Neural cell (in vitro differentiated cells): ENCODE measurements around the gene SMIM7. TPM values are rescaled to one million over a fixed set of nuclear protein-coding genes. Genes with fewer than 3 reads are reported as not detected.

Experiments
- H2AFZ ChIP-seq: fragments of 200-600, 300-800 bp; sonication (generic), shearing (Covaris generic); 2 replicates; pipeline ENCODE4 v1.6.0; 2014; ENCODE audit warnings: low read depth, mild to moderate bottlenecking, antibody characterized with exemption, low read length, moderate library complexity
- H3F3A ChIP-seq: fragments of 200-600 bp; shearing (Covaris generic); 2 replicates; pipeline ENCODE4 v1.6.1; 2016; ENCODE audit warnings: mild to moderate bottlenecking, moderate library complexity, mixed read lengths, antibody characterized with exemption, low read length; ENCODE audit not compliant: insufficient read depth, poor library complexity, severe bottlenecking
- H3K27ac ChIP-seq: fragments of 200-600, 300-800 bp; sonication (generic), shearing (Covaris generic); 2 replicates; pipeline ENCODE4 v1.5.1; 2014; ENCODE audit warnings: mild to moderate bottlenecking, low read length, moderate library complexity
- H3K27me3 ChIP-seq: fragments of 300-800, 200-600 bp; sonication (generic), shearing (Covaris generic); 2 replicates; pipeline ENCODE4 v1.6.0; 2014; ENCODE audit warnings: mild to moderate bottlenecking, low read depth, low read length, moderate library complexity; ENCODE audit not compliant: insufficient read depth
- H3K36me3 ChIP-seq: fragments of 300-800, 200-600 bp; sonication (generic), shearing (Covaris generic); 2 replicates; pipeline ENCODE4 v1.5.1; 2014; ENCODE audit warnings: mild to moderate bottlenecking, antibody characterized with exemption, low read length, moderate library complexity; ENCODE audit not compliant: insufficient read depth
- H3K4me2 ChIP-seq: fragments of 300-800, 200-600 bp; sonication (generic), shearing (Covaris generic); 2 replicates; pipeline ENCODE4 v1.6.0; 2014; ENCODE audit warnings: mild to moderate bottlenecking, low read length
- H3K4me3 ChIP-seq: fragments of 300-800, 200-600 bp; sonication (generic), shearing (Covaris generic); 2 replicates; pipeline ENCODE4 v1.5.1; 2014; ENCODE audit warnings: mild to moderate bottlenecking, low read length, moderate library complexity
- H3K79me2 ChIP-seq: fragments of 200-600 bp; shearing (Covaris generic); replicated peaks from 2 replicates; pipeline ENCODE4 v1.6.0; 2014; ENCODE audit warnings: mild to moderate bottlenecking, low read length, moderate library complexity; ENCODE audit not compliant: insufficient read depth
- H3K9ac ChIP-seq: fragments of 300-800, 200-600 bp; sonication (generic), shearing (Covaris generic); 2 replicates; pipeline ENCODE4 v1.6.1; 2016; ENCODE audit warnings: mild to moderate bottlenecking, low read length, mixed read lengths
- H3K9me2 ChIP-seq: fragments of 200-600 bp; shearing (Covaris generic); 2 replicates; pipeline ENCODE4 v1.6.1; 2016; ENCODE audit warnings: mild to moderate bottlenecking, low read length, mixed read lengths; ENCODE audit not compliant: insufficient read depth
- H3K9me3 ChIP-seq: fragments of 200-600, 300-800 bp; sonication (generic), shearing (Covaris generic); 2 replicates; pipeline ENCODE4 v1.6.1; 2016; ENCODE audit warnings: mild to moderate bottlenecking, mixed run types, low read length, moderate library complexity, mixed read lengths
- H4K20me1 ChIP-seq: fragments of 200-600 bp; shearing (Covaris generic); 2 replicates; pipeline ENCODE4 v1.6.1; 2016; ENCODE audit warnings: mild to moderate bottlenecking, mixed run types; ENCODE audit not compliant: insufficient read depth
- EP300 ChIP-seq: fragments of 450-650 bp; conservative IDR thresholded peaks from 2 replicates; pipeline ENCODE4 v1.6.1; 2014; ENCODE audit warnings: antibody characterized with exemption, mild to moderate bottlenecking, moderate library complexity; ENCODE audit not compliant: poor library complexity, severe bottlenecking
- EZH2 ChIP-seq: fragments of 200-600, 300-800 bp; shearing (Covaris generic), sonication (generic); IDR thresholded peaks from 2 replicates; pipeline ENCODE4 v1.6.1; 2014; ENCODE audit warnings: antibody characterized with exemption, low read length, borderline replicate concordance, mild to moderate bottlenecking; ENCODE audit not compliant: insufficient read depth, poor library complexity, severe bottlenecking
- MXI1 ChIP-seq: fragments of 450-650 bp; conservative IDR thresholded peaks from 2 replicates; pipeline ENCODE4 v1.6.1; 2014; ENCODE audit warnings: antibody characterized with exemption, mild to moderate bottlenecking; ENCODE audit not compliant: poor library complexity, severe bottlenecking
- POLR2AphosphoS5 ChIP-seq: IDR thresholded peaks from 2 replicates; pipeline ENCODE4 v1.6.1; 2012
- RAD21 ChIP-seq: fragments of 450-650 bp; conservative IDR thresholded peaks from 2 replicates; pipeline ENCODE4 v1.6.1; 2014; ENCODE audit warnings: antibody characterized with exemption, mild to moderate bottlenecking, moderate library complexity
- SMC3 ChIP-seq: fragments of 450-650 bp; conservative IDR thresholded peaks from 2 replicates; pipeline ENCODE4 v1.6.1; 2014; ENCODE audit warnings: antibody characterized with exemption, mild to moderate bottlenecking, moderate library complexity; ENCODE audit not compliant: poor library complexity
- TAF1 ChIP-seq: IDR thresholded peaks from 2 replicates; pipeline ENCODE4 v1.6.1; 2012; ENCODE audit warnings: low read depth
- polyA plus RNA-seq: library from polyadenylated mRNA; depleted of rRNA; stranded (reverse); fragments of >200 nt; gene quantifications from 2 replicates; pipeline ENCODE4 v1.2.3, GENCODE V29; 2014
- TF ChIP-seq, protein P1 (sequence below): IDR thresholded peaks from 2 replicates; pipeline ENCODE4 v1.6.1; 2012; ENCODE audit warnings: borderline replicate concordance
- TF ChIP-seq, protein P2 (sequence below): fragments of 450-650 bp; IDR thresholded peaks from 2 replicates; pipeline ENCODE4 v1.5.1; 2014; ENCODE audit warnings: antibody characterized with exemption, mild to moderate bottlenecking, moderate library complexity; ENCODE audit not compliant: poor library complexity, severe bottlenecking

Gene SMIM7
- polyA plus RNA-seq, 1 donor from 2014 or later, result 153 TPM

DNA sequence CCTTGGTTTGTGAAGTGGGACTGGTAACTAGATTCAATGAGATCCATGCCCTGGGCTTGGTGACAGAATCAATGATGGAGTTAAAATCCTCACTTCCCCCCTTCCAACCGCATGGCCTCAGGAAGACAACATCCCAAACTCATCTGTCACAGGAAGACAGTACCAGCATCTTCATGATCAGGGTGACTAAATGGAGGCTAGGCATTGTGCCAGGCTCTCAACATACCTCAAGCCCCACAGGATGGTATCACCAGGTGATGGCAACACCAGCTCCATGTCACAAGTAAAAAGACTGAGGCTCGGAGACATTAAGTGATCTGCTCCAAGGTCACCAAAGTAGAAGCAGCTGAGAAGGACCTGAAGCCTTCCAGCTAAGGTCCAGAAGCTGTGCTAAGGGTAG, 46.1 kb downstream of the SMIM7 start:
- Histone ChIP-seq H3K36me3 (no peaks in the 10 kb centered on the region), H3K27ac (no peak overlapping the region), H2AFZ (no peak overlapping the region), H3K4me2 (no peak overlapping the region), H4K20me1 (no peaks in the 10 kb centered on the region), H3K9ac (no peak overlapping the region), H3K9me3 (no peaks in the 10 kb centered on the region), H3K79me2 (peaks cover 70% of the 10 kb centered on the region), H3K9me2 (no peaks in the 10 kb centered on the region), H3F3A (no peaks in the 10 kb centered on the region), H3K27me3 (no peaks in the 10 kb centered on the region), H3K4me3 (no peak overlapping the region)
- no peak for TF ChIP-seq EZH2
- TF ChIP-seq TAF1, result no peak
- TF ChIP-seq, protein P1, sequence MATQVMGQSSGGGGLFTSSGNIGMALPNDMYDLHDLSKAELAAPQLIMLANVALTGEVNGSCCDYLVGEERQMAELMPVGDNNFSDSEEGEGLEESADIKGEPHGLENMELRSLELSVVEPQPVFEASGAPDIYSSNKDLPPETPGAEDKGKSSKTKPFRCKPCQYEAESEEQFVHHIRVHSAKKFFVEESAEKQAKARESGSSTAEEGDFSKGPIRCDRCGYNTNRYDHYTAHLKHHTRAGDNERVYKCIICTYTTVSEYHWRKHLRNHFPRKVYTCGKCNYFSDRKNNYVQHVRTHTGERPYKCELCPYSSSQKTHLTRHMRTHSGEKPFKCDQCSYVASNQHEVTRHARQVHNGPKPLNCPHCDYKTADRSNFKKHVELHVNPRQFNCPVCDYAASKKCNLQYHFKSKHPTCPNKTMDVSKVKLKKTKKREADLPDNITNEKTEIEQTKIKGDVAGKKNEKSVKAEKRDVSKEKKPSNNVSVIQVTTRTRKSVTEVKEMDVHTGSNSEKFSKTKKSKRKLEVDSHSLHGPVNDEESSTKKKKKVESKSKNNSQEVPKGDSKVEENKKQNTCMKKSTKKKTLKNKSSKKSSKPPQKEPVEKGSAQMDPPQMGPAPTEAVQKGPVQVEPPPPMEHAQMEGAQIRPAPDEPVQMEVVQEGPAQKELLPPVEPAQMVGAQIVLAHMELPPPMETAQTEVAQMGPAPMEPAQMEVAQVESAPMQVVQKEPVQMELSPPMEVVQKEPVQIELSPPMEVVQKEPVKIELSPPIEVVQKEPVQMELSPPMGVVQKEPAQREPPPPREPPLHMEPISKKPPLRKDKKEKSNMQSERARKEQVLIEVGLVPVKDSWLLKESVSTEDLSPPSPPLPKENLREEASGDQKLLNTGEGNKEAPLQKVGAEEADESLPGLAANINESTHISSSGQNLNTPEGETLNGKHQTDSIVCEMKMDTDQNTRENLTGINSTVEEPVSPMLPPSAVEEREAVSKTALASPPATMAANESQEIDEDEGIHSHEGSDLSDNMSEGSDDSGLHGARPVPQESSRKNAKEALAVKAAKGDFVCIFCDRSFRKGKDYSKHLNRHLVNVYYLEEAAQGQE, result no peak
- no peak for TF ChIP-seq SMC3
- no peak for TF ChIP-seq MXI1
- TF ChIP-seq RAD21, result no peak
- TF ChIP-seq POLR2AphosphoS5, result no peak
- TF ChIP-seq, protein P2, sequence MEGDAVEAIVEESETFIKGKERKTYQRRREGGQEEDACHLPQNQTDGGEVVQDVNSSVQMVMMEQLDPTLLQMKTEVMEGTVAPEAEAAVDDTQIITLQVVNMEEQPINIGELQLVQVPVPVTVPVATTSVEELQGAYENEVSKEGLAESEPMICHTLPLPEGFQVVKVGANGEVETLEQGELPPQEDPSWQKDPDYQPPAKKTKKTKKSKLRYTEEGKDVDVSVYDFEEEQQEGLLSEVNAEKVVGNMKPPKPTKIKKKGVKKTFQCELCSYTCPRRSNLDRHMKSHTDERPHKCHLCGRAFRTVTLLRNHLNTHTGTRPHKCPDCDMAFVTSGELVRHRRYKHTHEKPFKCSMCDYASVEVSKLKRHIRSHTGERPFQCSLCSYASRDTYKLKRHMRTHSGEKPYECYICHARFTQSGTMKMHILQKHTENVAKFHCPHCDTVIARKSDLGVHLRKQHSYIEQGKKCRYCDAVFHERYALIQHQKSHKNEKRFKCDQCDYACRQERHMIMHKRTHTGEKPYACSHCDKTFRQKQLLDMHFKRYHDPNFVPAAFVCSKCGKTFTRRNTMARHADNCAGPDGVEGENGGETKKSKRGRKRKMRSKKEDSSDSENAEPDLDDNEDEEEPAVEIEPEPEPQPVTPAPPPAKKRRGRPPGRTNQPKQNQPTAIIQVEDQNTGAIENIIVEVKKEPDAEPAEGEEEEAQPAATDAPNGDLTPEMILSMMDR, result no peak
- TF ChIP-seq EP300, result no peak

DNA sequence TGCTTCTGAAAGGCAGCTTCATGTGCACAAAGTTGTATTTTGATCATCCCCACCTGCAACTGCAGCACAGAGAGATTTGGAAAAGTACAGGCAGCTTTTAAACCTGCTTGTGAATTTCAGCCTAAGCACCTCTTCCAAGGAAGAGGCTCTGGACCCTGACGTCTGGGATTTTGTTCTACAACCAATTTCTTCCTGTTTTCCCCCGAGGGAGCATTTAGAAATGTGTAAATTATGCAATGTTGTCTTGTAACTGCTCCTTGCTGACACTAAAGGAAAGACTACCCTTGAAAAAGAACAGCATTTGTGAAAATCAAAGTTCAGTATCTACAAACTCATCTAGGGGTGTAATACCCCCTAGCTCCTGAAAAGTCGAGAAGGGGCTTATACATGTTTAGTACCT, 47.3 kb downstream of the SMIM7 start:
- Histone ChIP-seq H3K27me3 (no peaks in the 10 kb centered on the region), H3K4me2 (no peak overlapping the region), H4K20me1 (no peaks in the 10 kb centered on the region), H2AFZ (no peak overlapping the region), H3K36me3 (no peaks in the 10 kb centered on the region), H3K27ac (no peak overlapping the region), H3K9me3 (no peaks in the 10 kb centered on the region), H3K4me3 (no peak overlapping the region), H3K9ac (no peak overlapping the region), H3F3A (no peaks in the 10 kb centered on the region), H3K79me2 (peaks cover 60% of the 10 kb centered on the region), H3K9me2 (no peaks in the 10 kb centered on the region)
- TF ChIP-seq, protein P2, result no peak
- TF ChIP-seq POLR2AphosphoS5 (no peak), MXI1 (no peak), SMC3 (no peak), TAF1 (no peak), EZH2 (no peak), EP300 (no peak), RAD21 (no peak)
- TF ChIP-seq, protein P1, result no peak
